Amniotic stem cell (primary cell): ENCODE measurements around the gene OR52I1.

ENCODE experiments used
- DNase-seq: peaks from one replicate; lab custom pipeline; 2025; lab: John Stamatoyannopoulos, UW

The OR52I1 gene

GRCh38 chr11:4593739-4594138, at the start of gene OR52I1:
OR52I1 (plus strand) TSS chr11:4594039; CDS start chr11:4594039, 0 bp downstream.
- no peak for DNase-seq

GRCh38 chr11:4544891-4545290, 48.9 kb upstream of the OR52I1 start, which contains the start of gene OR52M1:
OR52M1 (plus strand) TSS chr11:4545191; CDS start chr11:4545191, 0 bp downstream.
- no peak for DNase-seq

GRCh38 chr11:4546878-4547277, 47.0 kb upstream of the OR52I1 start:
- DNase-seq = no peak

GRCh38 chr11:4547416-4547815, 46.4 kb upstream of the OR52I1 start:
- no peak for DNase-seq

GRCh38 chr11:4551346-4551979, 42.4 kb upstream of the OR52I1 start:
- no peak for DNase-seq

GRCh38 chr11:4559527-4560440, 34.1 kb upstream of the OR52I1 start:
- no peak for DNase-seq

GRCh38 chr11:4560467-4560866, 33.4 kb upstream of the OR52I1 start:
- DNase-seq = no peak

- DNase-seq = no peak
These were observed 28.5 kb upstream of the OR52I1 start for GRCh38 chr11:4565371-4565770.

- no peak for DNase-seq
These were observed 24.8 kb upstream of the OR52I1 start for GRCh38 chr11:4569075-4569474.

- DNase-seq = no peak
These were observed 17.0 kb upstream of the OR52I1 start for GRCh38 chr11:4576880-4577279.

GRCh38 chr11:4577761-4578160, 16.1 kb upstream of the OR52I1 start:
- no peak for DNase-seq

- no peak for DNase-seq
These were observed 15.2 kb upstream of the OR52I1 start for GRCh38 chr11:4578624-4579023.

GRCh38 chr11:4580124-4580523, 13.7 kb upstream of the OR52I1 start:
- no peak for DNase-seq

- no peak for DNase-seq
These were observed 12.4 kb upstream of the OR52I1 start, which contains the start of gene OR52I2 for GRCh38 chr11:4581443-4581842. OR52I2 (plus strand) TSS chr11:4581743.

- no peak for DNase-seq
These were observed 4.8 kb upstream of the OR52I1 start for GRCh38 chr11:4589017-4589416.

- no peak for DNase-seq
These were observed 11.2 kb downstream of the OR52I1 start for GRCh38 chr11:4605057-4605456.

- no peak for DNase-seq
These were observed 12.6 kb downstream of the OR52I1 start for GRCh38 chr11:4606231-4607015.

- DNase-seq = no peak
These were observed 13.3 kb downstream of the OR52I1 start for GRCh38 chr11:4607096-4607495.

GRCh38 chr11:4607781-4608666, 14.2 kb downstream of the OR52I1 start, which contains the start of gene TRIM68:
TRIM68 (minus strand) TSS chr11:4608231; CDS start chr11:4605504, 2,727 bp downstream.
- peak; percentile 87 for DNase-seq

- no peak for DNase-seq
These were observed 16.6 kb downstream of the OR52I1 start for GRCh38 chr11:4610258-4610935.

GRCh38 chr11:4611986-4612385, 18.1 kb downstream of the OR52I1 start:
- DNase-seq = no peak
